DND-41 (cell line): ENCODE measurements around the gene POM121L2.

Source experiments
- ATAC-seq: fragments of 200-7000 bp; cut with Tn5 transposase; 3 replicates; pipeline ENCODE4 v1.9.1; 2021; ENCODE audit warnings: low read depth; ENCODE audit not compliant: insufficient read depth
- DNase-seq: peaks from one replicate; pipeline ENCODE4 v3.0.0-alpha.2; 2020
- H2AFZ ChIP-seq: 2 replicates; pipeline ENCODE4 v1.6.0; 2012; ENCODE audit warnings: low read depth, low read length
- H3K27ac ChIP-seq: 2 replicates; pipeline ENCODE4 v1.5.1; 2012; ENCODE audit warnings: low read length, inconsistent platforms
- H3K27me3 ChIP-seq: fragments of 200-600 bp; sonication (generic); 2 replicates; pipeline ENCODE4 v1.6.0; 2012; ENCODE audit warnings: low read length, mild to moderate bottlenecking, inconsistent platforms; ENCODE audit not compliant: insufficient read depth, poor library complexity
- H3K36me3 ChIP-seq: 2 replicates; pipeline ENCODE4 v1.5.1; 2012; ENCODE audit warnings: low read length, inconsistent platforms; ENCODE audit not compliant: insufficient read depth
- H3K4me1 ChIP-seq: 2 replicates; pipeline ENCODE4 v1.5.1; 2012; ENCODE audit warnings: mild to moderate bottlenecking, low read length; ENCODE audit not compliant: insufficient read depth
- H3K4me2 ChIP-seq: 2 replicates; pipeline ENCODE4 v1.6.0; 2012; ENCODE audit warnings: mild to moderate bottlenecking, moderate library complexity, low read length, inconsistent platforms; ENCODE audit not compliant: insufficient read depth
- H3K4me3 ChIP-seq, 2 experiments: fragments of 200-600 bp in 1 of 2; shearing (Covaris generic) in 1 of 2; 2 replicates each; pipeline ENCODE4 v1.5.1; 2012 to 2016; ENCODE audit warnings: inconsistent platforms in 2 of 2, low read length in 2 of 2, mild to moderate bottlenecking in 2 of 2, low read depth in 1 of 2, moderate library complexity in 1 of 2
- H3K79me2 ChIP-seq: 2 replicates; pipeline ENCODE4 v1.6.0; 2012; ENCODE audit warnings: low read length, inconsistent platforms; ENCODE audit not compliant: insufficient read depth
- H3K9ac ChIP-seq: 2 replicates; pipeline ENCODE4 v1.6.0; 2012; ENCODE audit warnings: low read depth, mild to moderate bottlenecking, inconsistent platforms, low read length, moderate library complexity
- H3K9me3 ChIP-seq: 2 replicates; pipeline ENCODE4 v1.5.1; 2012; ENCODE audit warnings: low read length, moderate library complexity, mild to moderate bottlenecking, inconsistent platforms; ENCODE audit not compliant: insufficient read depth, severe bottlenecking
- H4K20me1 ChIP-seq: 2 replicates; pipeline ENCODE4 v1.6.0; 2012; ENCODE audit warnings: low read length; ENCODE audit not compliant: insufficient read depth
- CTCF ChIP-seq: IDR thresholded peaks from 2 replicates; pipeline ENCODE4 v1.5.1; 2012; ENCODE audit warnings: borderline replicate concordance, low read length, moderate library complexity, mild to moderate bottlenecking; ENCODE audit not compliant: poor library complexity, severe bottlenecking; ENCODE audit errors: extremely low read depth
- EZH2 ChIP-seq: IDR thresholded peaks from 3 replicates; pipeline ENCODE4 v1.6.1; 2012; ENCODE audit warnings: borderline replicate concordance, low read depth, mild to moderate bottlenecking, moderate library complexity, low read length, inconsistent platforms; ENCODE audit not compliant: severe bottlenecking

The POM121L2 gene

GRCh38 chr6:27312146-27312949, at the start of gene POM121L2:
Gene POM121L2 (minus strand): TSS chr6:27312273. CDS start chr6:27312170, 103 bp downstream.
- no peak within 1 kb of the TSS for H3K27ac ChIP-seq
- H3K9ac ChIP-seq, result no peak within 1 kb of the TSS
- H2AFZ ChIP-seq, result peak within 1 kb of the TSS; percentile 36; the same call in 1 of the 2 replicates

GRCh38 chr6:27359231-27359630, 47.2 kb upstream of the POM121L2 start:
- Histone ChIP-seq H3K9ac (no peak overlapping the region), H3K79me2 (no peaks in the 10 kb centered on the region), H3K4me2 (no peak overlapping the region), H3K36me3 (no peaks in the 10 kb centered on the region), H3K9me3 (peaks cover 10% of the 10 kb centered on the region), H2AFZ (no peak overlapping the region), H4K20me1 (no peaks in the 10 kb centered on the region), H3K4me1 (no peaks in the 10 kb centered on the region), H3K4me3 (no peak overlapping the region), H3K27ac (no peak overlapping the region), H3K27me3 (no peaks in the 10 kb centered on the region)
- ATAC-seq (no peak), DNase-seq (no peak)
- TF ChIP-seq CTCF (no peak), EZH2 (no peak)

More at GRCh38 chr6:27312146-27312949, at the start of gene POM121L2:
- TF ChIP-seq EZH2, result no peak
- TF ChIP-seq CTCF, result peak; percentile 73
- peak within 1 kb of the TSS; percentile 52 for H3K4me2 ChIP-seq
- peaks cover 11% of the 10 kb centered on the region for H3K27me3 ChIP-seq
- H4K20me1 ChIP-seq, result no peaks in the 10 kb centered on the region
- H3K4me1 ChIP-seq, result peaks cover 9% of the 10 kb centered on the region
- DNase-seq, result peak; percentile 58
- H3K36me3 ChIP-seq, result no peaks in the 10 kb centered on the region
- H3K4me3 ChIP-seq, result peak within 1 kb of the TSS in 1 of 2 experiments; percentile 45; a peak in 2 of 4 replicates
- no peaks in the 10 kb centered on the region for H3K79me2 ChIP-seq
- peak; percentile 67 for ATAC-seq
- H3K9me3 ChIP-seq, result no peaks in the 10 kb centered on the region

DNA sequence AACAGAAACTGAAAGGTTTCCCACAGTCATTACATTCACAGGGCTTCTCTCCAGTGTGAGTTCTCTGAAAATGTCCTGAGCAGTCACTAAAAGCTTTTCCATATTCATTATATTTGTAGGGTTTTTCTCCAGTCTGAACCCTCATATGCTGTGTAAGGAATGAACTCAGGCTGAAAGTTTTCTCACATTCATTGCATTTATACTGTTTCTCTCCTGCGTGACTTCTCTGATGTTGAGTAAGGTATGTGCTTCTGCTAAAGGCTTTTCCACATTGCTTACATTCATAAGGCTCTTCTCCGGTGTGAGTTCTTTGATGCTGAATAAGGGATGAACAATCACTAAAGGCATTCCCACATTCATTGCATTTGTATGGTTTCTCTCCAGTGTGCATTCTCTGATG, 46.7 kb upstream of the POM121L2 start:
- no peak for ATAC-seq

More for the DNA sequence above, 46.7 kb upstream of the POM121L2 start:
- H3K4me3 ChIP-seq, result no peak overlapping the region
- peaks cover 10% of the 10 kb centered on the region for H3K9me3 ChIP-seq
- TF ChIP-seq EZH2 (no peak), CTCF (no peak)
- no peaks in the 10 kb centered on the region for H3K27me3 ChIP-seq
- no peaks in the 10 kb centered on the region for H4K20me1 ChIP-seq
- H3K4me2 ChIP-seq, result no peak overlapping the region
- no peak overlapping the region for H2AFZ ChIP-seq
- no peaks in the 10 kb centered on the region for H3K79me2 ChIP-seq
- H3K4me1 ChIP-seq, result no peaks in the 10 kb centered on the region
- no peak for DNase-seq
- no peak overlapping the region for H3K27ac ChIP-seq
- H3K36me3 ChIP-seq, result no peaks in the 10 kb centered on the region
- no peak overlapping the region for H3K9ac ChIP-seq
